GDM1 (cell line): Measurements from ENCODE around the gene GPR3.
A peak's percentile ranks its signal among the peaks of the same experiment; 100 is the strongest.

ENCODE experiments used
- DNase-seq: peaks from one replicate; lab custom pipeline; 2025; lab: John Stamatoyannopoulos, UW

The GPR3 gene, protein sequence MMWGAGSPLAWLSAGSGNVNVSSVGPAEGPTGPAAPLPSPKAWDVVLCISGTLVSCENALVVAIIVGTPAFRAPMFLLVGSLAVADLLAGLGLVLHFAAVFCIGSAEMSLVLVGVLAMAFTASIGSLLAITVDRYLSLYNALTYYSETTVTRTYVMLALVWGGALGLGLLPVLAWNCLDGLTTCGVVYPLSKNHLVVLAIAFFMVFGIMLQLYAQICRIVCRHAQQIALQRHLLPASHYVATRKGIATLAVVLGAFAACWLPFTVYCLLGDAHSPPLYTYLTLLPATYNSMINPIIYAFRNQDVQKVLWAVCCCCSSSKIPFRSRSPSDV

DNA sequence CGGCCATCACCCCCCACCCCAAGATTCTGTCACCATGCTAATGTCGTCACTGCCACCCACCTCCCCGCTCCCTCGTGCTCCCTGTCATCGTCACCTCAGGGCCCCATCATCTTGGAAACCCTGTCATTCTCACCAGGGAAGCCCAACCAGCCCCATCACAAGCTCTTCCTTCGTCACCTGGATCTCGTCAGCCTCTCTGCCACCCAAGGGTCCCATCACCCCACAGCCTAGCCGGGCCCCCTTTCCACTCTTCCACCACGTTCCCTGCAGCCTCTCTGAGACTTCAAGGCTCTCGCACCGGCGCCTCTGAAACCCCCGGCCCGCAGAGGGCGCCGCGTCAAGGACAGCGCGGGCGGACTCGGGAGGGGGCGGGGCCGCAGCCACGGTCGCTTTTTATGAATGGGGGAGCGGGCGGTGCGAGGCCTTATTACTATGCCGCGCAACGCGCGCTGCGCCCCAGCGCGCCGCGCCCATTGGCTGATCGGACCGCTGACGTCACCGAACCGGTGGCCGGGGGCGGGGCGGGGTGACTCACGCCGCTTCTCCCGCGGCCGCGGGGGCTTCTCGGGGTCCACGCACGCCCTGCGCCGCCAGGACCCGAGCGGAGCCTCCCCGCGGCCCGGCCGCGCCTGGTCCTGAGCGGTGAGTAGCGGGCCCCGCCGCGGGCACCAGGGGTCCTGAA lies at the start of gene GPR3:
GPR3 (plus strand) TSS at position 527 of the 682 bp plus-strand sequence. CDS start 1,177 bp downstream, outside the sequence.
- peak; percentile 86 for DNase-seq

DNA sequence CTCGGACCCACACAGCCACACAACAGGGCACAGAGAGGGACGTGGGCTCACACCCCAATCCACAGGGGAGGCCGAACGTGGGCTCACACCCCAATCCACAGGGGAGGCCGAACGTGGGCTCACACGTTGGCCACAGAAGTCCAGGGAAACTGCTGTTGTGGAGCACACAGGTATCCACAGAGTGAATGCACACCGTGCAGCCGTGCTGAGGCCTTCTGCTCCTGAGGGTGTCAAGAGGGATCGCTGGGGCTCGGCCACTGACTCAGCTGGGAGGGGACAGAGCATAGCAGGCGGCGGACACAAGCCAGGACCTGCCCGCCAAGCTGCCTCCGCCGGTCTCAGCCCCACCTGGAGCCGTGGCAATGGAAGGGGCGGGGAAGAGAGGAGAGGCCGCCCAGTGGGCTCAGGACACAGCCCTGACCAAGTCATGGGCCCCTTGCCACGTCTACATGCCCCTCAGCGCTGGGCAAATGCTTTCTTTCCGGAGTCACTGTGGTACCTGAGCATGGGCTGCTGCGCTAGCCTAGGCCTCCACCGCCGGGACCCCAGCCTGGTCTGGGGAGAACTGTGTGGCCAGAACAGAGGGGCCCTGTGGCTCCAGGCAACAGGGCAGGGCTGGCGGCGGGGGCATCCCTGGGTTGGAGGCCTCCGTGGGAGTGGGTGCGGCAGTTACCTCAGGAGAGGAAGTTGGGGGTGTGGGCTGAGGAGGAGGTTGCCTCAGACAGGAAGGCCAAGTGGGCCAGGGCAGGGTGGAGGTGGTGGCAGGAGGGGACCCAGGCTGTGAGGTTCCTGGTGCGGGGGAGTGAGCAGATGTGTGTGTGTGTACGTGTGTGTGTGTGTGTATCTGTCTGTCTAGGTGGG lies 49.4 kb upstream of the GPR3 start:
- peak; percentile 92 for DNase-seq

DNA sequence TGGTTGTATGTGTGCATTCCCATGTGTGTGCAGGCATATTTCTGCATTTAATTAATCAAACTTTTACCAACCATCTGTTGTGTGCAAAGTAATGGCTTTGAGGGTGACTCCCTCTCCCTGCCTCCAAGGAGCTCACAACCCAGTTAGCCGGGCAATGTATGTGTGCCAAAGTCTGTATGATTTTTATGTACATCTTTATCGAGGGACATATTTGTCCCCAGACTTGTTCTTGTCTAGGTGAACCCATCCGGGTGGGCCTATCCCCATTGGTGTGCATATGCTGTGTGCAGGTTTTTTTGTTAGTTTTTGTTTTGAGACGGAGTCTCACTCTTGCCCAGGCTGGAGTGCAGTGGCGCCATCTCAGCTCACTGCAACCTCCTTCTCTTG lies 48.8 kb upstream of the GPR3 start:
- DNase-seq: no peak

DNA sequence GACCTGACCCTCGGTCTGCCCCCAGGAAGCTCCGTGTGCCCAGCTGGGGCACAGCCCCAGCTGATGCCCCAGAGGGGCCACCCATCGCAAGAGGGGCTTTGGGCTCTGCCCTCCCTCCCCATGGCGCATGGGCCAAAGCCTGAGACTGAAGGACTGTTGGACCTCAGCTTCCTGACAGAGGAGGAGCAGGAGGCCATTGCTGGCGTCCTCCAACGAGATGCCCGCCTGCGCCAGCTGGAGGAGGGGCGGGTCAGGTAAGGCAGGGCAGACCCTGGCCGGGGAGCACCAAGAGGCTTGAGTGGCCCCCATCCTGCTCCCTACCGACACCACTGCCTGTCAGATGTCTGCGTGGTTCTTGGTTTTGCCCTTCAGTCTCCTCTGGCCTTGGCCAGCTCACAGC lies 47.1 kb upstream of the GPR3 start:
- DNase-seq: no peak

DNA sequence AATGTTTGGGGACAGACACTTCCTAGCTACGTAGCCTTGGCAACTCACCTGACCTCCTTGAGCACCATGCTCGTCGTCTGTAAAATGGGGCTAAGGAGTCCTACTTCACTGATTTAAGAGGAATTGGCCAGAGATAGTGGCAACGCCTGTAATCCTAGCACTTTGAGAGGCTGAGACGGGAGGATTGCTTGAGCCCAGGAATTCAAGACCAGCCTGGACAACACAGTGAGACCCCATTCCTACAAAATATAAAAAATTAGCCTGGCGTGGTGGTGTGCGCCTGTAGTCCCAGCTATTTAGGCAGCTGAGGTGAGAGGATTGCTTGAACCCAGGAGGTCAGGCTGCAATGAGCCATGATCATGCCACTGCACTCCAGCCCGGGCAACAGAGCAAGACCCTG lies 46.1 kb upstream of the GPR3 start:
- no peak for DNase-seq

DNA sequence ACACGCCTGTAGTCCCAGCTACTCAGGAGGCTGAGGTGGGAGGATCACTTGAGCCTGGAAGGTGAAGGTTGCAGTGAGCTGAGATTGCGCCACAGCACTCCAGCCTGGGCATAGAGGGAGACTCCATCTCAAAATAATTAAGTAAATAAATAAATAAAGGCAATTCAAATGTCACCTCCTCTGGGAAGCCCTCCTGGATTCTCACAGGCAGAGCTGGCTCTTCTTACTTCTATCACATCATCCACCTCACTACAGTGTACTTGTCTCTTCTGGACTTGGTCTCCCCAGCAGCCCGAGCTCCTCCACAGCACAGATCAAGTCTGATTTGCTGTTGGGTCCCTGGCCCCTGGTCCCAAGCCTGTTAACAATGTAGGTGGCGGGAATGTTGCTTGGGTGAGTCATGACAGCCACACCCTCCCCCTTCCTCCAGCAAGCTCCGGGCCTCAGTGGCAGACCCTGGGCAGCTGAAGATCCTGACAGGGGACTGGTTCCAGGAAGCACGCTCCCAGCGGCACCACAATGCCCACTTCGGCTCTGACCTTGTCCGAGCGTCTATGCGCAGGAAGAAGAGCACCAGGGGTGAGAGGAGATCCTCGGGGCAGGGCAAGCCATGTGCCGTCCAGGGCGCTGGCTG lies 45.3 kb upstream of the GPR3 start:
- no peak for DNase-seq

DNA sequence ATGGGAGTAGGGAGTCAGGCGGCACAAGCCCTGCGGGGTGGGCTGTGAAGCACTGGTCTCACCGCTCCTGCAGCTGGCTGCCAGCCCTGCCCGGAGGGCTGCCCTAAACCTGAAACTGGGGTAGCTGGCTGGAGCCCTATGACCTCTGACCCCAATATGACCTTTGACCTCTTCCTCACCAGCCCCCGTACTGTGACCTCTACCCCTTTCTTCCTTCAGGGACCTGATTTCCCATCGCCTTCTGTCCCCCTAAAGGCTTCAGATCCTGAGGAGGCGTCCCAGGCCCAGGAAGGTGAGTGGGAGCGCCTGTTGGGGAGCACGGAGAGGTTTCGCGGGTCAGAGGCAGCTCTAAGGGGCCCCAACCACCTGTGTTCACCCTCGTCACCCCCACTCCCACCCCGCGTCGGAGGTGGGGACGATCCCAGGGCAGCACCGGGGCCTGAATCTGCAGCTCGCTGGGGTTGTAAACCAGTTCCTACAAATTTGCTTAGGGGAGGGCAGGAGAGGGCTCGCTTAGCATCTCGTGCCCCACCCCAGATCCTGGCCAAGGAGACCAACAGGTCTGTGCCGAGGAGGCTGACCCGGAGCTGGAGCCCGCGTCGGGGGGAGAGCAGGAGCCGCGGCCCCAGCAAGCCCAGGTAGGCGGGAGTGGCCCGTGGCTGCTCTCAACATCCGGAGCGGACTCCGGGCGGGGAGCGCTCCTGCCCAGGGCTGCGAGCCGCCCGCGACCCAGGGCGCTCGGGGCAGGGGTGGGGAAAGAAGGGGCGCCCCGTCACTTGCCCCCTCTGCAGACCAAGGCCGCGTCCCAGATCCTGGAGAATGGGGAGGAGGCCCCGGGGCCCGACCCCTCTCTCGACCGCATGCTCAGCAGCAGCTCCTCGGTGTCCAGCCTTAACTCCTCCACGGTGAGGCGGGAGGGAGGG lies 43.3 kb upstream of the GPR3 start:
- DNase-seq: no peak

DNA sequence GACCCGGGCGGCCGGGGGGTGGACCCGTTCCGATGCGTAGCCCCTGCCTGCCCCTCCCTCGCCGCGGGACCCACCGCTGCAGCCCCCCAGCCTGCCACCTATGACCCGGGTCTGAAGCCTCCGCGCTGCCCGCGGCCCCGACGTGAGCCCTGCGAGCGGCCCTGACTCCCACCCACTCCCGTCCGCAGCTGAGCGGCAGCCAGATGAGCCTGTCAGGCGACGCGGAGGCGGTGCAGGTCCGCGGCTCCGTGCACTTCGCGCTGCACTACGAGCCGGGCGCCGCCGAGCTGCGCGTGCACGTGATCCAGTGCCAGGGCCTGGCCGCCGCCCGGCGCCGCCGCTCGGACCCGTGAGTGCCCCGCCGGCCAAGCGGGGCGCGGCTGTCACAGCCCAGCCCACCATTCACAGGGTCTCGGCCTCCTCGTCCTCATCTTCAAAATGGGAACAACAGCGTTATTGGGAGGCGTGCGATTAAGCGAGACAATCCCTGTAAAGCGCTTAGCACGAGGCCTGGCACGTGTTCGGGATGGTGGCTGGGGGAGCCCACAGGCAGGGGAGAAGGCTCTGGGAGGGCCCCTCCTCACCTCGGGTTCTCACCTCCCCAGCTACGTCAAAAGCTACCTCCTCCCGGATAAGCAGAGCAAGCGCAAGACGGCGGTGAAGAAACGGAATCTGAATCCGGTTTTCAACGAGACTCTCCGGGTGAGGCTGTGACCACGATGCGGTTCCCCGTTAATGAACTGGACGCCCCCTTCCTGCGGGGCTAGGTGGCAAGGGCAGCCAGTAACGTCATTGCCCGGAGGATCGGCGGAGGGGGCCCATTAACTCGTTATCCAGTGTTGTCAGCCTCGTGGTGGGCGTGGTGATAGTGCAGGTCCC lies 42.4 kb upstream of the GPR3 start:
- DNase-seq: no peak

DNA sequence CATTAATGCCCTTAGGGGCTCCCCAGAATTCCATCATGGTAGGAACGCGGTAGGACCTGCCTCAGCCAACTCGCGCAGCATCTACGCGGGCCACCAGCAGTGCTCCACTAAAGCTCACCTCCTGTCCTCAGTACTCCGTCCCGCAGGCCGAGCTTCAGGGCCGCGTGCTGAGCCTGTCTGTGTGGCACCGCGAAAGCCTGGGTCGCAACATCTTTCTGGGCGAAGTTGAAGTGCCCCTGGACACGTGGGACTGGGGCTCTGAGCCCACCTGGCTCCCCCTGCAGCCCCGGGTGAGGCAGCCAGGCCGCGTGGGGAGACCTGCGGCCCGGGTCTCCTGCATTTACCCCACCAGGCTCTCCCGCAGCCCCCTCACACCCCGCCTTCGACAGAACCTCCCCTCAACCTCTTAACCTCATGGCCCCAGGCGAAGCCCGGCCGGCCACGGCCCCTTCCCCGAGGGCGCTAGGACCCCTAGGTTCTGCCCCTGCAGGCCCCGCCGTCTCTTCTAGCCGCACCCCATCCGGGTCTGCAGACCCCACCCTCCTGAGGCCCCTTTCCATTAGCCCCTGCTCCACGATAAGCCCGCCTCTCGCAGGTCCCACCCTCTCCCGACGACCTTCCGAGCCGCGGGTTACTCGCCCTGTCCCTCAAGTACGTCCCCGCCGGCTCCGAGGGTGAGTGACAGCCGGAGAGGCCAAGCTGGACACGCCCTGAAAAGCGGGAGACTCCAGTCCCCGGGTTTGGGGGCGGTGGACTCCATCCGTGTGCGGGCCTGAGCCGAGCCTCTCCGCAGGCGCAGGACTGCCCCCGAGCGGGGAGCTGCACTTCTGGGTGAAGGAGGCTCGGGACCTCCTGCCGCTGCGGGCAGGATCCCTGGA lies 41.5 kb upstream of the GPR3 start:
- no peak for DNase-seq

DNA sequence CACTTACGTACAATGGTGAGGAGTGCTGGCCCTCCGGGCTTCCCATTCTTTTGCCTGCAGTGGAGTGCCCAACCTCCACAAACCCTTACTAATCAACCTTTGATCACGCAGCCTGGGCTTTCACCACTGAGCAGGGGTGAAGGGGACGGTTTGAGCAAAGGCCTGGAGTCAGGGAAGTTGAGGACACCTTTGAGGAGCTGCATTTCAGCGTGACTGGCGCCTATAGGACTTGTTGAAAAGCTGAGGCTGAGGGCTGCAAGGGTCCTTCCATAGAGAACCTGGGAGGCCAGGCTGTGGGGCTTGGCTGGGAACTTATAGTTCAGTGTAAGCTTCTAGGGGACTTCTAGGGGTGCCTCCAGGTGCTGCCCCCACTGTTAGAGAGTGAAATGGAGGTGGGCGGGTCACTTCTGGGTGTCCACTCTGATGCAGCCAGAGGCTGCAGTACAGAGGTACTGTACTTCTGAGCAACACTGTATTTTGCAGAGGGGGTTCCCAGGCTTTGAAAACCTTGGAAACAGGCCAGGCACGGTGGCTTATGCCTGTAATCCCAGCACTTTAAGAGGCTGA lies 40.8 kb upstream of the GPR3 start:
- DNase-seq: no peak

DNA sequence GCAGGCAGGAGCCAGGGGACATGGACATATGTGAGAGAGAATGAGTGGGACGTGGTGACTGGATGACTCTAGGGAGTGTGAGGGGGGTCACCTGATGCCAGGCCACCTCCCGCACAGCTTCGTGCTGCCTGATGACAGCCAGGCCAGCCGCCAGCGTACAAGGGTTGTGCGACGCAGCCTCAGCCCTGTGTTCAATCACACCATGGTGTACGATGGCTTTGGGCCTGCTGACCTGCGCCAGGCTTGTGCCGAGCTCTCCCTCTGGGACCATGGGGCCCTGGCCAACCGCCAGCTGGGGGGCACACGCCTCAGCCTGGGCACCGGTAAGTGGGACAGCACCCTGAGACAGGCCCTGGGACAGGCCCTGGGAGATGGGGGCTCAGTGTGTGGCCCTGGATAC lies 39.3 kb upstream of the GPR3 start:
- no peak for DNase-seq

DNA sequence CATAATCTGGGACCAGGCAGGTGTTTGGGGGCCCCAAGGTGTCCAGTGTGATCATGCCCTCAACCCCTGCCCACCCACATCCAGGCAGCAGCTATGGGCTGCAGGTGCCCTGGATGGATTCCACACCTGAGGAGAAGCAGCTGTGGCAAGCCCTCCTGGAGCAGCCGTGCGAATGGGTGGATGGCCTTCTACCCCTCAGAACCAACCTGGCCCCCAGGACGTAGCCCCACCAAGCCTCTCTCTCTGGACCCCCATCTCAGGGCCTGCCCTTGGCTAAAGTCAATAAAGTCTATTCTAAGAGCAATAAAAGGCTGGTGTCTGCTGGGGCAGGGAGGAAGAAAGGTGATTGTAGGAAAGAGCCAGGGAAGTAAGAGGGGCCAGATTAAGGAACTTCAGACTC lies 38.8 kb upstream of the GPR3 start:
- no peak for DNase-seq

DNA sequence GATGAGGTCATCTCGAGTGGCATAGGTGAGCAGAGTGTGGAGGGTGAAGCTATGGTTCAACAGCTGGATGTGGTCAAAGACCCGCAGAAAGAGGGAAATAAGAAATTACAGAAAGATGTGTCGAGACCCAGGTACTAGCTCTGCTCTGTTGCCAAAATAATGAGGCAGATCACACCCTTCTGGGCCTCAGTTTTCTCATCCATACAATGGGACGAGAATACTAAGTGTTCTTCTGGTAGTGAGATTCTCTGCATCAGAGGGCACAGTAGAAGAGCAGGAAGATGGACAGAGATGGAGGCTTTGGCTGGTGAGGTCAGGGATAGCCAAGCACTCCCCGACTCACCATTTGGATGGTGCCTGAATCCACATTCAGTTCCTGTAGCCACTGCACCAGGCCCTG lies 36.7 kb upstream of the GPR3 start:
- no peak for DNase-seq

DNA sequence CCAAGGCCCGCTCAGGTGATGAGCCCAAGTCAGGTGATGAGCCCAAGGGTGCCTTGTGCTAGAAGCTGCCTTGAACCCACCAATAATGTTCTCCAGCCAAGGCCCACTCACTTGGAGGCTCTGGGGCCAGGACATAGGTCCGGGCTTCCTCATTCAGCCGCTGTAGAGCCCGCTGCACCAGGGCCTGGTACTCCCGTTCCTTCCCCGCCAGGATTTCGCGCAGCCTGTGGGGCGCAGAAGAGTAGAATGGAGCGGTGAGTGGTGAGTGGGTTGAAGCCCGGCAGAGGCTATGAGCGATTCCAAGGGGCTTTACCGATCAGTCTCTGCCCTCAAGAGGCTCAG lies 36.2 kb upstream of the GPR3 start:
- DNase-seq: no peak

DNA sequence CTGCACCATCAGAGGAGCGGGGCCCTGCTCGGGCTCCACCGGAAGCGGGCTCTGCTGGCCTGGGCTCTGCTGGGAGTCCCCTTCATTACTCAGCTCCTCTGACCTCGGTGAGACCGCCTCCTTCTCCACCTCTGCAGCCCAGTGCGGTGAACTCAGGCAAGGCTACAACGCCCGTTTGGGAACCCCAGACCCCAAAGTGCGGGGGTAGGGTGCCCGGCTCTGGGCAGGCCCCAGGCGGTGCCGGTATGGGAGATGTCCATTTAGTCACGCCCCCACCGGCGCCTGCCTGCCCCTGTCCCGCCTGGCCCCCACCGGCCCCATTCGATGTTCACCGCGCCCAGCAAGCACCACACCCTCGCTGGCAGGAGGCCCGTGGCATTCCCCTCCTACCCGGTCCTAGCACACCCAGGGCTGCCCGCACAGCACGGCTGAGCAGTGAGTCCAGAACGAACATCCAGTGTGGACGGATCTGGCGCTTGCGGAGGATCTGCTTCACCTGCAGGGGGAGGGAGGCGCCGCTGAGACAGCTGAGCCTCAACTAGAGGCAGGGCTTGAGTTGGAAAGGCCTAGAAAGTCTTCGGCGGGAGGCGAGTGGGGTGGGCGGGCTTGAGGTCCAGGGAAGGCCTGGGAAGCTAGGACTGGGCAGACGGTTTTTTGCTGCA lies 35.7 kb upstream of the GPR3 start:
- DNase-seq: no peak

DNA sequence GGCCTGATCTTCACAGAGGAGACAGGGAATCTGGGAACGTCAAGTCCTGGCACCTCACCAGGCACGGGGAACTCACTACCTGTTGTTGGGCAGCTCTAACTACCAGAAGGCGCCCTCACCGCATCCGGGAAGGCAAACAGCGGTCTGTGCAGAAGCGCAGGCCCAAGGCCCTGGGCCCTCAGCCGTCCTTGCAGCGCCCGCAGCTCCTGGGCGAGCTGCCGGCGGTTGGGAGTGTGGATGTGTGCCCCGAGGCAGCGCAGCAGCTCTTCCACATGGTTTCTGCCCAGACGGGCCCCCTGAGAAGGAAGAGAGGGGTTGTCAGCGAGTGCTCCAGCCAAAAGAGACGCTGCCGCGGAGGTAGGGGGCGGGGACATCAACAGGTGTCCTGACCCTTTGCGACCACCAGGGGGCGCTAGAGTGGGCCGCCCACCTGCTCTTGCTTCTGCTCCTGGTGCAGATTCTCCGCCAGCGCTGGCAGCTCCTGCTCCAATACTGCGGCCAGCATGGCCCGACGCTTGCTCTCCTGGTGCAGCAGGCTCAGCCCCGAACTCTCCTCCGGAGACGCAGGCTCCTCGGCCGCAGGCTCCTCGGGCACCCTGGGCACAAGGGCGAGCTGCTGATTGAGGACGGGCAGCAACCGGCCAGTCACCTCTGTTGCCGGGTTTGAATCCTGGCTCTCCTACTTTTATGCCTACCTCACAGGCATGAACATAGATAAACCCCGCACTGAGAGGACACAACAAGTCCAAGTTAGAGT lies 35.0 kb upstream of the GPR3 start:
- DNase-seq: peak; percentile 38

DNA sequence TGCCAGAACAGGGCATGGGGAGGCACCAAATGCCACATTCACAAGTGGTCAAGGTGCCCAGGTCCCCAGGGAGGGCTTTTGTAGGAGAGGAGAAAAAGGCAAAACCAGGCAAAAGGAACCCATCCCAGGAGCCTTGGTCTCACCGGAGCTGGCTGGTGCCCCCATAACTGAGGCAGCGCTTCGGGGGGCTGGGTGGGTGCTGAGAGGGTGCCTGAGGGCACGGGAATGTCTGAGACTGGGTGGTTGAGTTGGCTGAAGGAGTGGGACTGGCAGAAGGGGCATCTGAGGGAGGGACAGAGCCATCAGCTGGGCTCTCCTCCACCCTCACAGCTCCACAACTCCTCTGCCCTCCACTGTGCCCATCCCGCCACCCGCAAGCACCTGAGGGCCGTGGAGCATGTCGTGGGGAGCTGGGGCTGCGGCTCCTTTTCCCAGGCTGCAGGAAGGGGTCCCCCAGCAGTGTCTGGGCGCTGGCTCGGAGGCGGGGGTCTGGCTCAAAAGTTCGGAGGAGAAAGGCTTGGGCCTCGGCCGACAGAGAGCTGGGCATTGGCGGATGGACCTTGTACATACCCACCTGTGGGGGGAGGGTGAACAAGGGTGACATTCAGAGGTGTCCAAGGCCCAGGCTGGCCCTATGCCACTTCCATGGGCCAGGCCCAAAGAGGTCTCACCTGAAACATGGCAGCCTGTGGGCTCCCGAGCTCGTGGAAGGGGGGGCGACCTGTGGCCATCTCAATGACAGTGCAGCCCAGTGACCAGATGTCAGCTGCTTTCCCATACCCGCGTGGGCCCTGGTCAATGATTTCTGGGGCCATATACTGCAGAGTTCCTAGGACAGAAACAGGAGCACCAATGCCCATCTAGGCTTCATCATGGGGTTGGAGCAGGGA lies 34.1 kb upstream of the GPR3 start:
- no peak for DNase-seq
